ENCODE measurements around the gene RPL21. TPM values are rescaled to one million over a fixed set of nuclear protein-coding genes. Genes with fewer than 3 reads are reported as not detected.
"Not testable (repeated sequence)": the region's sequence is repeated elsewhere in the genome, so short reads cannot be mapped to it uniquely, and the experiment has no call there.

The RPL21 gene
- total RNA-seq, 1 donor from 2014 or later = 877 TPM

DNA sequence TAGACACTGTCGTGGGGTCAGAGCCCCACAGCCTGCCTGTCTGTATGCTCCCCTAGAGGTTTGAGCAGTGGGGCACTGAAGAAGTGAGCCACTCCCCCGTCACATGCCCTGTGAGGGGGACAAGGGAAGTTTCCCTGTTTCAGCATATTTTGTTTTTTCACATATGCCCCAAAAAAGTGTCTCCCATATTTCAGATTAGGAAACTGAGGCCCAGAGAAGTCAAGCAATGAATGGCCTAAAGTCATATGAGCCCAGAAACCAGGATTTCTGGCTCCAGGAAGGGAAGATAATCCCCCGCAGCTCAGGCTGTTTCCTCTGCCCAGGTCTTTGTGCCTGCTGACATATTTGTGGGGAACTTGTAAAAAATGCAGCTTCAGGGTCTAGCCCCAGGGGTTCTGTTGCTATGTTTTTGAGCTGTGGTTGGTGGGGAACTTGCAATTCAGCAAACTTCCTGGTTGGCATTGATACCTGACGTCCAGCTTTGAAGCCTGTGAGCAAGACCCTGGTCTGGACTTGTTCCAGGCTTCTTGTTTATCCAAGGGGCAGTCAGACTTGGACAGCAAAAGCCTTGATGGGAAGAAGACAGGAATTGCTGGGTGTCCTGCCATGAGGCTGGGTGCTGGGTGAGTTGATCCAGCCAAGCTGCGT is 28.8 kb downstream of the RPL21 start:
- no peak for ATAC-seq
- intact Hi-C loops (cut with DNase I) = no loop called here
- no peak for DNase-seq (ENCODE audit: low spot score)

DNA sequence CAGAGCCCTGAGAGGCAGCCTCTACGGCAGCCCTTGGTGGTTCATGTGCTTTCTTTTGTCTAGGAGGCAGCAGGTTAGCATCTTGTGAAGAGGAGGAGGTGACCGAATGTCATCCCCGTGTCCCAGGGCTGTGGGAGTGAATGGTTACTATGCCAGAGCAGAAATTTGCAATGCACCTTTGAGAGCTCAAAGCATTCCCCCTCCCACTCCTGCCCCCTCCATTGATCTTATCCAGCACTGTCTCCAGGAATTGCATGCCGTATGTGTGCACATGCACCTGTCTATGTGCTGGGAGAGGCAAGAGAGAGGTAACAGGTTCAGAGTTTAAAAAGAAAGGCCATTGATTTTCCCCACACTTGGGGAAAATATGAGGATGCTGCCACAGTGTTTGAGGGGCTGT is 29.5 kb downstream of the RPL21 start:
- no peak for DNase-seq (ENCODE audit: low spot score)
- no peak for ATAC-seq
- intact Hi-C loops (cut with DNase I) = no loop called here

DNA sequence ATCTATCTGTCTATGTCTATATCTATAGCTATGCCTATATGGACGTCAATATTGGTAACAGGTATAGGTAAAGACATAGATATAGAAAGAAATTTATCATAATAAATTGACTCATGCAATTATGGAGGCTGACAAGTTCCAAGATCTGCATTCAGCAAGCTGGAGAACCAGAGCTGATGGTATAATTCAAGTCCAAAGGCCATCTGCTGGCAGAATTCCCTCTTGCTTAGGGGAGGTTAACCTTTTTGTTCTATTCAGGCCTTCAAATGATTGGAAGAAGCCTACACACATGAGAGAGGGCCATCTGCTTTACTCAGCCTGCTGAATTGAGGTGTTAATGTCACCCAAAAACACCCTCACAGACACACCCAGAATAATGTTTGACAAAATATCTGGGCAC is 30.1 kb downstream of the RPL21 start:
- intact Hi-C loops (cut with DNase I) = no loop called here
- DNase-seq (ENCODE audit: low spot score) = no peak
- no peak for ATAC-seq

DNA sequence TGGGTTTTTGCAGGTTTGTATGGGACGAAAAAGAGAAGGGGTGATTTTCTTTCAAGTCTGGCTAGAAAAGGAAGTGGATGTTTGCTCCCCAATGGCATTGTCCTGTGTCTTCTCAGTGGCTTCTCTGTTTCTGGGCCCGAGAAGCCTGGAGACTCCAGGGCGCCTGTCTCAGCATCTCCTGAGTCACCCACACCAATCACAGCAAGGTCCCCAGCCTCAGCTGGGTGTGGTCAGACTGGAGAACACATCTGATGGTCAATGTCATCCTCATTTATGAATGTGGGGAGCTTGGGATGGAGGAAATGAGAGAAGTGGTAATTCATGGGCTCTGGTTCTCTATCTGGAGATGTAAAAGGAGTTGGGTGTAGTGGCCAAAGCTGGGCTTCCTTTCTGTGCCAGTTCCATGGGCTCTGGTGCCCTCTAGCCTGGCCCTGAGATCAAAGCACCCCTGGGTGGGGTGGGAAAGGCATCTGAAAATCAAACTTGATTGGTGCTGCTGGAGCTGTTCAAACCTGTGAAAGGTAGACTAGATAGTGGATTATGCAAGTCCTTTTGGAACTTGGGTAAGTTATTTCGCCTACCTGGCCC is 32.6 kb downstream of the RPL21 start:
- DNase-seq (ENCODE audit: low spot score) = no peak
- ATAC-seq = peak; percentile 56
- intact Hi-C loops (cut with DNase I) = no loop called here

DNA sequence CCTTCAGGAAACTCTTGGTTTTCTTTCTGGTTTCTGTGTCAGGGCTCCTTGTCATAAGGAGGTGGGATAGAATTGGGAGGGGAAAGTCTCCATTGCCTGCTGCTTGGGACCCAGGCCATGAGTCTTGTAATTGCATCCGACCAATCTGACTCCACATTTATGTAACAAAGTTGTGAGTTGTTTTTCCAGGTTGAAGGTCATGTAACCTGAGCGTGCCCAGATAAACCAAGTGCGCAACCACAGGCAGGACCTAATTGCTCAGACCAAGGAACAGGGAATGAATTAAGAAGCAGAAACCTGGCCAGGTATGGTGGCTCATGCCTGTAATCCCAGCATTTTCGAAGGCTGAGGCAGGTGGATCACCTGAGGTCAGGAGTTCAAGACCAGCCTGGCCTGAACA is 37.0 kb downstream of the RPL21 start:
- ATAC-seq = no peak
- no peak for DNase-seq (ENCODE audit: low spot score)
- intact Hi-C loops (cut with DNase I) = no loop called here

DNA sequence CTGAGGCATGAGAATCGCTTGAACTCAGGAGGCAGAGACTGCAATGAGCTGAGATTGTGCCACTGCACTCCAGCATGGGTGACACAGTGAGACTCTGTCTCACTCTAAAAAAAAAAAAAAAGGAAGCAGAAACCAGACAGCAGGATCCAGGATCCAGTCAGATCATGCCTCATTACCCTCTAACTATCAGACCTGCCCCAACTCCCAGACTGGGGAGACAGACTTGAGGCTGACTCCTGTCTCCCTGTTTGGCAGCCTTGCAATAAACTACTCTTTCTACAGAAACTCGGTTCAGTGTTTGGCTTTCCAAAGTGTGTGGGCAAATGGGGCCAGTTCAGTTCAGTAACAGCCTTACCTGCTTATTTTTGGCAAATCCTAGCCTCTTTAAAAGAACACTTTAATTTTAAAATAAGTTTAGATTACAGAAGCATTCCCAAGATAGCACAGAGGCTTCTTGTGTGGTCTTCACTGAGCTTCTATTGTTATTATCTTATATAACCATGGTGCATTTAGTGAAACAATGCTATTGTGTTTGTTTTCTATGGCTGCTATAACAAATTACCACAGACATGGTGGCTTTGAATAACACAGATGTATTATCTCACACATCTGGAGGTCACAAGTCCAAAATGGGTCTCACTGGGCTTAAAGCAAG is 37.8 kb downstream of the RPL21 start:
- DNase-seq (ENCODE audit: low spot score) (no peak), ATAC-seq (no peak)
- intact Hi-C loops (cut with DNase I) = no loop called here

DNA sequence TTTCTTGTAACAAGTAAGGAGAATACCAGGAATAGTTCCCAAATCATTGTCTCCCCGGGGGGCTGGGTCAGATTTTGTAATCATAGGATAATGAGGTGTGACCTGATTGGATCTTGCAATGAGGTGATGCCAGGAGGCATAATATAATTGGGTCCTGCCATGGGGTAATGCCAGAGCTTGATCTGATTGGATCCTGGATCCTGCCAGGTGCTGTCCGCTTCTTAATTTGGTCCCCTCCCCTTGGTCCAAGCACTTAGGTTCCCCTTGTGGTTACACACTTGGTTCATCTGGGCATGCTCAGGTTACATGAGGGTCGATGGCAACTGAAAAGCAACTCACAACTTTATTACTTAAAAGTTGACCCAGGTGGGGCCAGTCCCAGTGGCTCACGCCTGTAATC is 39.4 kb downstream of the RPL21 start:
- ATAC-seq = no peak
- intact Hi-C loops (cut with DNase I) = no loop called here

DNA sequence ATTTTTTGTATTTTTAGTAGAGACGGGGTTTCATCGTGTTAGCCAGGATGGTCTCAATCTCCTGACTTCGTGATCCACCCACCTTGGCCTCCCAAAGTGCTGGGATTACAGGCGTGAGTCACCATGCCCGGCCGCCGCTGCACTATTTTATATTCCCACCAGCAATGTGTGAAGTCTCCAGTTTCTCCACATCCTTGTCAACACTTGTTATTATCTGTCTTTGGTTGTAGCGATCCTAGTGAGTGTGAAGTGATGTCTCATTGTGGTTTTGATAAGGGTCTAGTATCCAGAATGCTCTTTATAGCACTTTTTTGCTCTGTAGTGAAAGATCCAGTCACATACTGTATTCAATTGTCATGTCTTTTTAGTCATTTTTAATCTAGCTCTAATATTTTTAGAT is 40.6 kb downstream of the RPL21 start:
- DNase-seq (ENCODE audit: low spot score); intact Hi-C loops (cut with DNase I); ATAC-seq: not testable (repeated sequence)

More for the DNA sequence above, 39.4 kb downstream of the RPL21 start:
- no peak for DNase-seq (ENCODE audit: low spot score)

DNA sequence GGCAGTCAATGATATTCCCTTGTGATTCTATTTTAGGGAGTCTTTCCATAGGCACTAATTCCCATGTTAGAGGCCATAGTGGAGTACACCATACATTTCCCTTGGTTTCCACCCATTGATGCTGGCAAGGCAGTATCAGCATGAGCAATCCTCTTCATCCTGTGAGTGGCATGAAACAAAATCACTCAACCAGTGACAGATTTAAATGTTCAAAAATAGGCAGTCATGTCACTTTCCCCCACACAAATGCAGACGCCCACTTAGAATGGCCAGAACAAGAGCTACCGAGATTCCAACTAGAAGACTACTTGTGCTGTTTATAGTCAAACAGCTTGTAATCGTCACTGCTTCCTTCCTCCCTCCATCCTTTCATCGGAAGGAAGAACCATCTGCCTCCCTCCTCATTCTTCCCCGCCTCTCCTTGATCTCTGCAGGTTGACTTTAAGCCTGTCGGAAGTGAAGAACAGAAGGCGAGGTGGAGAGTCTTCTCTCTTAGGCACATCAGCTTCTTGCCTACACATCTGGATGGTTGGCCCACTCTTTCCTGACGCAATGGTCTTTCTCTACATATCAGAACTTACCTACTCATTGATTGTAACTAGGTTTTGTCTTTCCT is 41.8 kb downstream of the RPL21 start:
- intact Hi-C loops (cut with DNase I) = no loop called here
- ATAC-seq (no peak), DNase-seq (ENCODE audit: low spot score) (no peak)

DNA sequence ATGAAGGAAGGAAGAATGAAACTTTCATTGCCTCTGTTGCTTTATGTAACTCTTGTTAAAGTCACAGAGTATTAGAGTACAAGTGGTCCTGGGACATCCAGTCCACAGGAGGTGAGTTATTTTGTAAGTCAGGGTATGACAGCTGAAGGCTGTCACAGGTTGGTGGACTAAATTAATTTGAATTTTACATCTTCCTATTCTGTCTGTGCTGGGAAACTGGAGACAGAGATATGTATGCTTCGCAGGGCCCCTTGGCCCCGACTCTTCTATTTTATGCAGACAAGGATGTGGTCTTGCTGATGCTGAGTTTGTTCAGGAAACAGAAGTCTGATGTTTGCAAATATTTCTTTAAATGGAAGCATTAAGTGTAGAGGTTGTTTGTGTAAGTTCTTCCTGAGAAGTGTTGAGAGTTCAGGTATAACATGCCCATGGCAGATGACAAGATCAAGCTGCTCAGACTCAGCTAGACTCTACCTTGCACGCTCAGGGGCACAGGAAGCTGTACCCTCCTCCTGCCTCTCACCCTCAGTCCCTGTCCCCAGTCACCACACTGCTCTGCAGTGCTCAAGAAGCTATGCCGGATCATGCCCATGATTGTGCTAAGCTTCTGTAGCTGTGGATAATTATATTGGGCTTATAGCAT is 42.6 kb downstream of the RPL21 start:
- intact Hi-C loops (cut with DNase I) = no loop called here
- no peak for ATAC-seq
- DNase-seq (ENCODE audit: low spot score) = no peak

DNA sequence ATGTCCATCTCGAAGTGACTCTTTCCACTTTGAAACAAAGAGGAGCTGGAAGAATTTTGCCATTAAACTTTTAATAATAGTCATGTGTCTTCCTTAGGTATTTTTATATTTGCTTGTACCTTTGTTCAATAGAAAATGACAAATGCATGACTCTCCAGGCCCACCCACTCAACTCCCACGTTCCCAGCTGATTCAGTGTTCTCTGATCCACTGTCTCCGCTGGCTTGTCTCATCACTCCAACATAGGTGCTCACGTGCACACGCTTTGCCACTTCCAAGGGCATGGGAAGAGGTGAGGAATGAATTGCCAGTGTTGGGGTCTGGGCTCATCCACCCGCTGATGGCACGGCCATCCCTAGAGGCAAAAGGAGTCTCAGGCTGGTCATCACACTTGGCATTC is 43.7 kb downstream of the RPL21 start:
- intact Hi-C loops (cut with DNase I) = no loop called here

DNA sequence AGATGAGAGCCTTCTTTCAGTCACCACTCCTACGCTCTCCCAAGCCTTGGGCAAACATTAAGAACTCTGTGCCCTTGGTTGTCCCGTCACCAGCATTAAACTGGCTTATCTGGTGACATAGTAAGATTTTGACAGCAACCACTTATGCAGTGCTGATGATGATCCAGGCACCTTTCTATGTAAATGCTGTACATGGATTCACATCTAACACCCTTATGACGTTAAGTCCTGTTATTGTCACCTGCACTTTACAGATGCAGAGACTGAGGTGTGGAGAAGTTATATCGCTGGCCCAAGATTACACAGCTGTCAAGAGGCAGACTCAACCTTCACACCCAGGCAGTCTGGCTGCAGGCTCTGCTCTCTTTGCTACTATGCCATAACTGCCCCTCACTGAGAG is 44.3 kb downstream of the RPL21 start:
- ATAC-seq = no peak
- intact Hi-C loops (cut with DNase I) = no loop called here
- no peak for DNase-seq (ENCODE audit: low spot score)

More for the DNA sequence above, 43.7 kb downstream of the RPL21 start:
- DNase-seq (ENCODE audit: low spot score) (no peak), ATAC-seq (no peak)

DNA sequence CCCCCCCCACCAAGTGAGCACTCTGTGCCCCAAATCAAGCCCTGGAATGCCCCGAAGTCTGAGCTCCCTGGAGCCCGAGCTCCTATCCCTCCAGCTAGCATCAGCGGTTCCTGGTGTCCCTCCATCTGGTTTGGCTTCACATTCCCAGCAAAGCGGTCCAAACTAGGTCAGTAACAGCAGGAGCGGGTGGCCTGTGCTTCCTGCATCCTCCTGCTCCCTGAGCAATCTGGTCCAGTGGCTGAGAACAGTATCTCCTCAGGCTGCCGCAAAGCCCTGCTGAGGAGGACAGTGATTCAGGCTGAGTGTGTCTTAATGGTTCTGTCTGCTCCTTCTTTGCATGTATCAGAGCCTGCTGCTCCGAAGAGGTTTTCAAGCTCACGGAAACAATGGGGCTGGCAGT is 45.1 kb downstream of the RPL21 start:
- intact Hi-C loops (cut with DNase I) = no loop called here

DNA sequence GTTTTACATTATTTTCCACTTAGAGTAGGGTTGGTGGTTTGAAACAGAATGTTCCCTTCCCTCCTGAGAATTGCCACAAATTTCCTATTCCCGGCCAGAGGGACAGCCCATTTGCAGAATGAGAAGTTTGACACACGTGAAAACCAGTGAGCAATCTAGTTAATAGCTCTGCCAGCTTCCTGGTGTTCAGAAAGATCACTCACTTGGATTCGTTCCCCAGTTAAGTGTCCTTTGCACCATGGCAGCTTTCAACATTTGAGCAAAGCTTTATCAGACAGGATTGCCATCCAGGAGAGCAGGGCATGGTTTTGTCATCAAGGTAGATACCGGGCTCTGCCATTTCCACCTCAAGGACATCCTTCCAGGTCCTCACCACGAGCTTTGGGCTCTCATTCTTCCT is 47.5 kb downstream of the RPL21 start:
- DNase-seq (ENCODE audit: low spot score) (no peak), ATAC-seq (no peak)
- intact Hi-C loops (cut with DNase I) = no loop called here

More for the DNA sequence above, 45.1 kb downstream of the RPL21 start:
- ATAC-seq = no peak
- DNase-seq (ENCODE audit: low spot score) = no peak

DNA sequence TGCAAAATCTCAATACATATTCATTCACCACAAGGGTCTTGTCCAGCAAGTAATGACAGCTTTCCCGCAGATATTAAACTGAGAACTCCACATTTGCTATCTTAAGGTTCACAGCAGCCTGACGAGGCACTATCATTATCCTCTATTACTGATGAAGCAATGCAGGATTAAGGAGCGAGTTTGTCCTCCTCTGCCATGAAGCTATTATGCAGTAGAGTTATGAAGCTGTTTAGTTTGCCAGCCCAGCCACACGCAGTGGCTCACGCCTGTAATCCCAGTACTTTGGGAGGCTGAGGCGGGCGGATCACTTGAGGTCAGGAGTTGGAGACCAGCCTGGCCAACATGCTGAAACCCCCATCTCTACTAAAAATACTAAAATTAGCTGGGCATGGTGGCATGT is 49.0 kb downstream of the RPL21 start:
- ATAC-seq; DNase-seq (ENCODE audit: low spot score); intact Hi-C loops (cut with DNase I): not testable (repeated sequence)

DNA sequence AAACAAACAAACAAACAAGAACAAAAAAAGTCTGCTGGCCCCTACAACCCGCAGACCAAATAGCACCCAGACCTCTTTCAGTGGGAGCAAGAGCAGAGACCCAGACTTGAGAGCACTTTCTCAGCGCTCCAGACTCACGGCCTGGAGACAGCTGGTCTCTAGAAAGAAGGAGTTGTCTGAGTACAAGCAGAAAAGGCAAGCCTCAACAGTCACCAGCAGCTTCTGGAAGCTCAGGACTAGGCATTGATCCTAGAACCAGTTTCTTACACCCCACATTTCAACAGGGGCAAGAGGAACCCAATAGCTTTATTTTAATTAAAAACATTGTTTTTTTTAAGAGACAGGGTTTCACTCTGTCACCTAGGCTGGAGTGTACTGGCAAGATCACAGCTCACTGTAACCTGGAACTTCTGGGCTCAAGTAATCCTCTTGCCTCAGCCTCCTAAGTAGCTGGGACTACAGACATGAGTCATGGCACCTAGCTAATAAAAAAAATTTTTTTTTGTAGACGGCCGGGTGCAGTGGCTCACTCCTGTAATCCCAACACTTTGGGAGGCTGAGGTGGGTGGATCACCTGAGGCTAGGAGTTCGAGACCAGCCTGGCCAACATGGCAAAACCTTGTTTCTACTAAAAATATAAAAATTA is 49.7 kb downstream of the RPL21 start:
- ATAC-seq (no peak), DNase-seq (ENCODE audit: low spot score) (no peak)
- intact Hi-C loops (cut with DNase I) = no loop called here

DNA sequence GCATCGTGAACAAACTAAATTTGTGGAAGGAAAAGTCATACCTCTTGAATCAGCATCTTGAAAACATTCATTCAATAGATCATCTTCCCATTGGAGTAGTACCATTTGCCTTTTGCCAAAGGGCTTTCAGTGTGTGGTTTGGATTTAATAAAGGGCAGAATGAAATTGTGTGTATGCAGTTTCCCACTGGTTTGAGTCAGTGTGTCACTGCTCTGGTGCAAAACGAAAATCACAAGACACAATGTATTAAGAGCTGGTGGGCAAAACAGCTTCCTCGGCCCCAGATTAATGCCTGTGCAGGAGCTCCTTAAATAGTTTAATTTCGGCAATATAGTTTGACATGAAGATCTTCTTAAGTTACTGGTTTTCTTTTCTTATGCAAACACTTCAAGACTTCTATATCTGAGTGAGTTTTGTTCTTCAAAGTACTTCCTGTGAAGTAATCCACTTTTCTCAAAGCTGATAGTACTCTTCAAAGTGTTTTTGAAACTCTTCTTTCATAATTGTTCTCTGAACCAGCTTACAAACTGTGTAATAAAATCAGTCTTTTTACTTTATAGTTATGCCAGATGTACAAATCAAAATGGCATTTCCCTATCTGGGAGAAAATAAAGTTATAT is 51.4 kb downstream of the RPL21 start:
- intact Hi-C loops (cut with DNase I) = no loop called here
- no peak for ATAC-seq

DNA sequence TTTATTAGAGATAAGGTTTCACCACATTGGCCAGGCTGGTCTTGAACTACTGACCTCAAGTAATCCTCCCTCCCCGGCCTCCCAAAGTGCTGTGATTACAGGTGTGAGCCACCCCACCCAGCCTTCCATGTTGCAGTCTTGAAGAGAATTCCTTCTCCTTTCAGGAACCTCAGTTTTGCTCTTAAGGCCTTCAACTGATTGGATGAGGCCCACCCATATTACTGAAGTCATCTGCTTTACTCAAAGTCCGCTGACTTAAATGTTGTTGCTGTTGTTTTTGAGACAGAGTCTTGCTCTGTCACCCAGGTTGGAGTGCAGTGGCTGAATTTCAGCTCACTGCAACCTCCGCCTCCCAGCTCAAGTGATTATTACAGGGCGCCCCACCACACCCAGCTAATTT is 52.7 kb downstream of the RPL21 start:
- DNase-seq (ENCODE audit: low spot score) (no peak), ATAC-seq (no peak)
- intact Hi-C loops (cut with DNase I) = no loop called here

More for the DNA sequence above, 51.4 kb downstream of the RPL21 start:
- no peak for DNase-seq (ENCODE audit: low spot score)

DNA sequence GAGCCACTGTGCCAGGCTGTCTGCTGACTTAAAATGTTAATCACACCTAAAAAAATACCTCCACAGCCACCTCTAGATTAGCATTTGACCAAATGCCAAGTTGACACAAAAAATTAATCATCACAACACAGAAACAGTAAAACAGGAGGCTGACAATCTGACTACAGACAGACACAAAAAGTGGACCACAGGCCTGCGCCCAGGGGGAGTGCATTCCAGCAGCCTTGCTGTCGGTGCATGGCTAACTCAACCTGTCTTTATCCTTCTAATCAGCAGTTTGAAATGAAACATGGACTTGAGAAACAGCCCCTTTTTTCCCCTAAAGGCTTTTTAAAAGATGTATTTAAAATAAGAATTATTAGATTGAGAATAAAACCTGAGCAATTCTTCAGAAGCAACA is 53.3 kb downstream of the RPL21 start:
- intact Hi-C loops (cut with DNase I) = no loop called here
- ATAC-seq (no peak), DNase-seq (ENCODE audit: low spot score) (no peak)

Measured in sciatic nerve (tissue), 2 donors.